Stimulated activated CD4-positive, alpha-beta T cell treated with anti-CD3 and anti-CD28 coated beads, Interleukin-15, amount 100 ng/mL, for 48 hours (primary cell): ENCODE data around the gene DCDC1.
"Not testable (repeated sequence)": the region's sequence is repeated elsewhere in the genome, so short reads cannot be mapped to it uniquely, and the experiment has no call there.

ENCODE experiments used
- DNase-seq, 2 donors: peaks; one replicate each; pipeline ENCODE4 v3.0.0-alpha.2; 2020; ENCODE audit warnings: low read depth in 2 of 2

DCDC1 gene

DNA sequence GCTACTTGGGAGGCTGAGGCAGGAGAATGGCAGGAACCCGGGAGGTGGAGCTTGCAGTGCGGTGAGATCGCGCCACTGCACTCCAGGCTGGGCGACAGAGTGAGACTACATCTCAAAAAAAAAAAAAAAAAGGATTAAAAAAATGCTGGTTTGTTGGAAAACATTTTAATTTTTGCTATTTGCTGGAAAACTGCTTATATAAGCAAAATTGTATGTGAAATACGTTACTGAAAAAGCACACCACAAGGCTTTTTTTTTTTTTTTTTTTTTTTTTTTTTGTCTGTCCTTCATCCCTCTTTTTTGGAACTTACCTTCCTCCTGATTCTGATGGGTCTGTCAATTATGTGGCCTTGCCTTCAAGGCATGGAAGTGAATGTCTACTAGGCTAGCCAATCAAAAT, 40.8 kb downstream of the DCDC1 start:
- DNase-seq: no peak

DNA sequence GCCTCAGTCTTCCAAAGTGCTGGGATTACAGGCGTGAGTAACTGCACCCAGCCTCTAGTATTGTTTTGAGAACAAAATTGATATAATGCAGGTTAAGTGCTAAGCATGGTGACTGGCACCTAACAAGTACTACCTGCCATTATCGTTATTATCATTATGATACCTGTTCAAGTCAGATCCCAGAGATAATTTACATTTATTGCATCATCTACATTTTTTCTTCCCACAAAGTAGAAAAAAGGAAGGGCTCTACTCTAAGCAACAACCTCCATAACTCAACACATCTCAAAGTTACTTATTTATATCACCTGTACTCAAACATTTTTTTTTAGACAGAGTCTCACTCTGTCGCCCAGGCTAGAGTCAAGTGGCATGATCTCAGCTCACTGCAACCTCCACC, 42.1 kb downstream of the DCDC1 start:
- DNase-seq: no peak

DNA sequence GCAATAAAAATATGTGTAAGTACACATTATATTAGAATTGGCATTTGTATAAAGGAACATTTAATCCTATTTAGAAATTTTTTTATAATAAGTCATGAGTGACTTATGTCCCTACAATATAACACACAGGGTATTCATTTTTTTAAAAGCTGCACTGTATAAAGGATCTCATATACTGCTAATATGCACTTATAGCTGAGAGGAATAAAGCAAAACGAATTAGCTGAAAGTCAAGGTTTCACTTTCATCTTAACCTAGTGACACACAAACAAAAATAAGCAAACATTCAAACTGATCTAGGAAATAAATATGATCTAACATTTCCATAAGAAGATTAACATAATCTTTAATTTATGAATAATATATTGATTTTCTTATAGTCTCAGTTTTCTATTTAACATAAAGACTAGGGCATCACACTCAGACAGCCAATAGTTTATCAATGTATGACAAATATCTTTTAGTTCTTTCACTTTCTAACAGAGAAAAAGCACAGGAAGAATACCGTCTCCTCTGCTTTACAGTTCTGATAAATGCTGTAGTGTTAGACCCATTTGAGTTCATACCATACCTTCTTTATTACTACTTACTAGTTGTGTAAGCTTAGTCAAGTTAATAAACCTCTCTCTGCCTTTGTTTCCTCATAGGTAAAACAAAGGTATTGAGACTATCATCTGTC, 42.9 kb downstream of the DCDC1 start:
- DNase-seq: no peak

GRCh38 chr11:31325160-31325559, 44.4 kb downstream of the DCDC1 start:
- DNase-seq: no peak

- no peak for DNase-seq
Measured at GRCh38 chr11:31323145-31323544, 46.4 kb downstream of the DCDC1 start.

GRCh38 chr11:31321494-31321893, 48.0 kb downstream of the DCDC1 start:
- DNase-seq: not testable (repeated sequence)

DNA sequence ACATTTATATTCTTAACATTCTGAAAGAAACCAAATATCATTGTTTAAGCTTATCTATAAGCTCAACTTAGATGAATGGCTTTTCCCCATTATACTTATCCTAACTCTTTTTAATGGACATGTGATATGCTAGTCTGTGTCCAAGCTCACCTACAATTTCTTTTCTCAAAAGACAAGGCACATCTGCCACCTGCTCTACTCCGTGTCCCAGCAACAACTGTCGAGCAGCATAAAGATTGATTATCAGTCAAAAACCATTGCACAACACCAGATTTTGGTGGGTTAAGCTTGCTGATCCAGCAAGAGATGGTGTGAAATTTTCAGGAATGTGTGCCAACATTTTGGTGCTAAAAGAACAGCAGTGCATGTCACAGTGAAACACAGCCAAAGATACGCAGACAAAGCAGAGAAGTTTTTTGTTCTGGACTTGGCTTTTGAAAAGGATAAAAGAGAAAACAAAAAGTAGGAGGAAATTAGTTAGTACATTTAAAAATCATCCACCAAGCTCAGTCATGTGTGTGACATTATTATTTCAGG, 65.8 kb downstream of the DCDC1 start:
- no peak for DNase-seq

DNA sequence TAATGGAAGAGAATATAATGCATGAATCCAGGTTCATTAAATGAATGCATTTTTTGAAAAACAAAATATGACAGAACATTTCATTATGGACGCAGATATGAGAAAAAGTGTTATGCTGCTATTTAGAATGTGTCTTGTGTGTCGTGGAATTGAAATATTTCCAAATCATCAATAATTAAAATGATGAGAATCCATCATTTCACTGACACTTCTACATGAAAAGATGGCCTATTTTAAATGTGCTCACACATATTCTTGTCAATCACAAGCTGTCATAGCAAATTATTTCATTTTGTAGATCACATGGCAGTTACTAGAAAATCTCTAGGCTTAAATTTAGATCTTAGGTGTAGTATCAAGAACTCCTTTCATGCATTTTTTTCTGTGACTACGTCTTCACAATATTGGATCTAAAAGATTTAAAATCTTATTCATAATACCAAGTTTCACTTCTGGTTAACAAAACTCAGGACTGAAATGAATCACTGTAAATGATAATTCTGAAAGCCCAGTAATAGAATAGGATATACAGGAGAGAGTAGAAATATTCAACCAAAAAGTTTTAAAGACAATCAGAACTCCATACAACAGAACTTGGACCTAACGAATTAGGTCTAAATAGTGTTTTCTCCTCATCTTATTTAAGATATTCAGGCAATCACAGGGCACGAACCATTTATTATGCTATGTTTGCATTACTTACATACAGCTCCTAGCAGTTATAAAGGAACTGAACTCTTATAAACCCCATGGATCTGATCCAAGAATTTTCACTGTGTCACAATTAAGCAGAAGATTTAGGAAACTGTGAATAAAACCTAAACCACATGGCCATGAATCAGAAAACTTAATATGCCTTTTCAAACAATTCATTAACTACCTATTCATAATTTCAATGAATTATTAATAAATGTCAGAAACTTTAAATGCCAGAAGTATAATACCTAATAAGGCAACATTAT, 67.7 kb downstream of the DCDC1 start:
- DNase-seq: no peak

DNA sequence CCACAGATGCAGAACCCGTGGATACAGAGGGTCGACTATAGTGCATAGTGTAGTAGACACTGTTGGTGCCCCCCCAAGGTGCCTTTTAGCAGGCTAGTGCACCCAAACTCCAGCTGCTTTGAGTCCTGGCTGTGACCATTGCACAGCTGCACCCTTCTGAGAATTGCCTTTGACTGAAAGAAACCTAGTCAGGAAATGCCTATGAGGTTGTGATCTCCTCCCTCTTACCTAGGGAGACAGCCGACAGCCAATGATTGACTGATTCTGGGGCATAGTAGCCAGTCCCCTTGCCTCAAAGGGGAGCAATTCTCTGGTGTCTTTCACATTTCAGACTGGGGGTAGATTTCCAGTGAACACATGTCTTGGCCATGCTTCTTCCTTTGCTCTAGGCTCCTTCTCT, 74.2 kb downstream of the DCDC1 start:
- no peak for DNase-seq

- DNase-seq: not testable (repeated sequence)
Measured at GRCh38 chr11:31273527-31273926, 96.0 kb downstream of the DCDC1 start.

- no peak for DNase-seq
Measured at GRCh38 chr11:31267720-31268119, 101.8 kb downstream of the DCDC1 start.

DNA sequence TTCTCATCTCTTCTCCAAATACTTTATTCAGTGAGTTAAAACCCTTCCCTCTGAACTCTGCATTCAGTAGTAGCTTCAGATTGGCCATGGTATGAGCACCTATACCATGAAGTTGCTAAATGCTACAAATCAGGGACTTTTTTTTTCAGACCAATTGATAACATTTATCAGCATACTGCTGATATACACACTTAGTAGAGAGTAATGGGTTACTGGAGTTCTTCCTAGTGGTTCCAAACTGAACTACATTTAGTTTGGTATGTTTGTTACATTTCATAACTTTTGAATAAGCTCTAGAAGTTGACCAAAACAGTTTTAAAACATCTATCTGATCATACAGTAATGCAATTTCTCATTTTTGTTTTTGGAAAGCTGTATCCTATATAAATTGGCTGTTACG, 104.7 kb downstream of the DCDC1 start:
- no peak for DNase-seq

- no peak for DNase-seq
Measured at GRCh38 chr11:31262761-31263160, 106.8 kb downstream of the DCDC1 start.

- no peak for DNase-seq
Measured at GRCh38 chr11:31259797-31260196, 109.7 kb downstream of the DCDC1 start.

- no peak for DNase-seq
Measured at GRCh38 chr11:31254415-31254814, 115.1 kb downstream of the DCDC1 start.

DNA sequence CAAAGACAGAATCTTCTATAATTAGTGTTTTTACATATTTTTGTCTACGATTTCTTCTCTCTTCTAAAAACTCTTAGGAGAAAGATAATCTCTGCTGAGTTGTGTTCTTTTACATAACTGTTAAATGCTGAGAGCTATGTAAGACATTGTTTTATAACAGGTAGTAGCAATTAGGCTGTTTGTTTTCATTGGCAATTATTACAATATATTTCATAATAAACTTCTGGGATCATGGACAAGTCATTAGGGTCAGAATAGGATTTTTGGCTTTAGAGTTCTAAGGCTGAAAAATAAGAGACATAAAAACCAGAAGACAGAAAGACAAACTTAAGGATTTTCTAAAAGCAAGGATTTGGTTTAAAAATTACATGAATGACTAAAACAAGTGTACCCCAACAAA, 120.8 kb downstream of the DCDC1 start:
- DNase-seq: no peak

DNA sequence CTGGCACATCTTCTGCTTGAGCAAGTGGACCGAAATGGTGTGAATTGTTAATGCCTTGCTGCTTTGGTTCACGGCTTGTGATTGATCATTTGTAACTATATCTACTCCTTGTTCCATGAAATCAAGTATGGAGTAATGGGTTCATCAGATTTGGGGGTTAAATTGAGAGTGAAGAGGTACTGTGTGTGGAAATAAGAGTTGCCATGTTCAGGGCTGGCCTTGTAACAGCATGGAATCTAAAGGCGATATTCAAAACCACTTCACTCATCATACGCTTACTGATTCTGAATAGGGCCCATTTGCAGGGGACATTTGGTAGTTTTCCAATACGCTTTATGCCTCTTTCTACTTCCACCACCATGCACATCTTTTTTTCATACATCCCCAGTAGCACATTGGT, 122.2 kb downstream of the DCDC1 start:
- DNase-seq: no peak

- no peak for DNase-seq
Measured at GRCh38 chr11:31246451-31247165, 122.9 kb downstream of the DCDC1 start.

GRCh38 chr11:31243706-31244105, 125.8 kb downstream of the DCDC1 start:
- no peak for DNase-seq

- DNase-seq: no peak
Measured at GRCh38 chr11:31240340-31240904, 129.1 kb downstream of the DCDC1 start.

GRCh38 chr11:31237819-31238760, 131.4 kb downstream of the DCDC1 start:
- no peak for DNase-seq
